Measurements from ENCODE around the gene NOC2L. TPM values are rescaled to one million over a fixed set of nuclear protein-coding genes. Genes with fewer than 3 reads are reported as not detected.

The NOC2L gene
- total RNA-seq, 1 donor from 2014 or later: 42.5 TPM

DNA sequence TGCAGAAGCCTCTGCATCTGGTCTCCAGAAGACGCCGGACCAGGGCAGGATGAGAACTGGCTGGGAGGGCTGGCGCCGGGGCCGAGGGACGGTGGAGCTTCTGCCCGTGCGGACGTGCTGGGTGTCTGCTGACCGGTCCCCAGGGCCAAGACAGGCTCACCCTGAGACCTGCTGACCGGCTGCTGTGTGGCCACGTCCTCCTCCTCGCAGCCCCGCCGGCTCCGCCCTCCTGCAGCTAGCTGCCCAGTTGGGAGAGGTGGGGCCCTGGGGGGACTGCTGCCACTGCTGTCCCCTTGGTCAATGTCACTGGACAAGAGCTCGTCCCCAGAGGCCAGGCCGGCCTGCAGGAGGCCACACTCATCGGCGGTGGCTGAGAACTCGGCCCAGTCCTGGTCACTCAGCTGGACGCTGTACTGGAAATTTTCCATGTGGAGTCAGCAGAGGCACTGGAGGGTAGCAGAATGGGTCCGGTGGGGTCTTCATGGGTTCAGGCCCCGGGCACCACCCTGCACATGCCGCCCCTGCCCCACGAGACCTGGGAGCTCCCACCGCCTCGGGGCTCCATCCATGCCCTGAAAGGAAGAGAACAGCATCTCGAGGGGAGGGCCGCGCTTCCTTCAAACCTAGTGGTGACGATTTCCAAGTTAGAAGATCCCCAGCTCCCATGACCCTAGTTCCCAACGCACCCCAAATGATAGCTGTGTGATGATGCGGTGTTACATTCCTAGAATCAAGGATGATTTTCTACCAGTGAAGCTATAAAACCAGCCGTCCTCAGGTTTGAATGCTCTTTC, 21.7 kb upstream of the NOC2L start:
- Histone ChIP-seq H3K36me3 (no peaks in the 10 kb centered on the region), H3K9me3 (no peaks in the 10 kb centered on the region), H3K27me3 (no peaks in the 10 kb centered on the region), H3K4me1 (peaks cover 7% of the 10 kb centered on the region), H3K4me3 (no peak overlapping the region), H3K27ac (no peak overlapping the region)
- no peak for DNase-seq (ENCODE audit: extremely low spot score in 2 of 2)
- TF ChIP-seq POLR2AphosphoS5 (IDR thresholded peaks at IDR 0.05; ENCODE audit: insufficient read depth in 1 of 2, low read depth in 1 of 2): no peak
- TF ChIP-seq, protein P1, sequence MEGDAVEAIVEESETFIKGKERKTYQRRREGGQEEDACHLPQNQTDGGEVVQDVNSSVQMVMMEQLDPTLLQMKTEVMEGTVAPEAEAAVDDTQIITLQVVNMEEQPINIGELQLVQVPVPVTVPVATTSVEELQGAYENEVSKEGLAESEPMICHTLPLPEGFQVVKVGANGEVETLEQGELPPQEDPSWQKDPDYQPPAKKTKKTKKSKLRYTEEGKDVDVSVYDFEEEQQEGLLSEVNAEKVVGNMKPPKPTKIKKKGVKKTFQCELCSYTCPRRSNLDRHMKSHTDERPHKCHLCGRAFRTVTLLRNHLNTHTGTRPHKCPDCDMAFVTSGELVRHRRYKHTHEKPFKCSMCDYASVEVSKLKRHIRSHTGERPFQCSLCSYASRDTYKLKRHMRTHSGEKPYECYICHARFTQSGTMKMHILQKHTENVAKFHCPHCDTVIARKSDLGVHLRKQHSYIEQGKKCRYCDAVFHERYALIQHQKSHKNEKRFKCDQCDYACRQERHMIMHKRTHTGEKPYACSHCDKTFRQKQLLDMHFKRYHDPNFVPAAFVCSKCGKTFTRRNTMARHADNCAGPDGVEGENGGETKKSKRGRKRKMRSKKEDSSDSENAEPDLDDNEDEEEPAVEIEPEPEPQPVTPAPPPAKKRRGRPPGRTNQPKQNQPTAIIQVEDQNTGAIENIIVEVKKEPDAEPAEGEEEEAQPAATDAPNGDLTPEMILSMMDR (IDR thresholded peaks at IDR 0.05): no peak
- no peak for TF ChIP-seq POLR2A (IDR thresholded peaks at IDR 0.05)
- intact Hi-C loops (cut with DNase I): loop anchor here (5.0 kb wide), 1 partner anchor 77 kb away; no protein-coding TSS in a partner anchor

DNA sequence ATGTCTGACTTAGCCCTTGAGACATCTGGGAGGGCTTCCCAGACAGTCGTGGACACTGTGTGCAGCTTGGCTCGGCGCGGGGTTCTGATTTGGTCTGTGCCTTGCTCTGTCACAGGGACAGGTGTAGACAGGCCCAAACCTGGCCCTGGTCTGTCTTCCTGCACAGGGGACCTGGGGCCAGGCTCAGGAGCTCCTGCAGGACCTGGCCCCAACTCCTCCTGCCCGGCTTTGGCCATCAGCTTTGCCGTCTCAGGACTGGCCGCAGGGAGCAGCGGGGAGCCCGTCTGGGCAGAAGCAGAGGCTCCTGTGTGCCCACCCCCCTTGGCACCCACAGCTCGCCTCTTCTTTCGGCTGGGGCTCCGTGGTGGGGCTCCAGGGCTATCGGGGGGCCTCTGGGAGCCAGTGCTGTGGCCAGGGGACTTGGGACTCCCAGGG, 21.1 kb upstream of the NOC2L start:
- no peak overlapping the region for H3K27ac ChIP-seq
- intact Hi-C loops (cut with DNase I): loop anchor here (5.0 kb wide), 1 partner anchor 77 kb away; no protein-coding TSS in a partner anchor
- no peak for DNase-seq (ENCODE audit: extremely low spot score in 2 of 2)
- peaks cover 14% of the 10 kb centered on the region for H3K4me1 ChIP-seq
- H3K4me3 ChIP-seq: no peak overlapping the region
- H3K36me3 ChIP-seq: no peaks in the 10 kb centered on the region
- H3K27me3 ChIP-seq: no peaks in the 10 kb centered on the region
- TF ChIP-seq POLR2AphosphoS5 (IDR thresholded peaks at IDR 0.05; ENCODE audit: insufficient read depth in 1 of 2, low read depth in 1 of 2) (no peak), POLR2A (IDR thresholded peaks at IDR 0.05) (no peak)
- TF ChIP-seq, protein P1 (IDR thresholded peaks at IDR 0.05): no peak
- no peaks in the 10 kb centered on the region for H3K9me3 ChIP-seq

DNA sequence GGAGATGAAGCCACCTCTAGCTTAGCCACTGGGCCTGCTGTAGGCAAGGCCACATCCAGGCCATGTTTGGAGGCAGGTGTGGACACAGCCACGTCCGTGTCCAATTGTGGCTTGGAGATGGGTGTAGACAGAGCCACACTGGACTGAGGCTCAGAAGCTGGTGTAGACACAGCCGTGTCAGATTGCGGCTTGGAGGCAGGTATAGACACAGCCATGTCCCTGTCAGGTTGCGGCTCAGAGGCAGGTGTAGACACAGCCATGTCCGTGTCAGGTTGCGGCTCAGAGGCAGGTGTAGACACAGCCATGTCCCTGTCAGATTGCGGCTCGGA, 20.7 kb upstream of the NOC2L start:
- H3K9me3 ChIP-seq: no peaks in the 10 kb centered on the region
- peaks cover 14% of the 10 kb centered on the region for H3K4me1 ChIP-seq
- no peaks in the 10 kb centered on the region for H3K27me3 ChIP-seq
- no peak for TF ChIP-seq POLR2AphosphoS5 (IDR thresholded peaks at IDR 0.05; ENCODE audit: insufficient read depth in 1 of 2, low read depth in 1 of 2)
- TF ChIP-seq, protein P1 (IDR thresholded peaks at IDR 0.05): no peak
- TF ChIP-seq POLR2A (IDR thresholded peaks at IDR 0.05): no peak
- no peaks in the 10 kb centered on the region for H3K36me3 ChIP-seq
- no peak overlapping the region for H3K4me3 ChIP-seq
- no peak for DNase-seq (ENCODE audit: extremely low spot score in 2 of 2)
- intact Hi-C loops (cut with DNase I): loop anchor here (5.0 kb wide), 1 partner anchor 78 kb away; no protein-coding TSS in a partner anchor
- H3K27ac ChIP-seq: no peak overlapping the region

DNA sequence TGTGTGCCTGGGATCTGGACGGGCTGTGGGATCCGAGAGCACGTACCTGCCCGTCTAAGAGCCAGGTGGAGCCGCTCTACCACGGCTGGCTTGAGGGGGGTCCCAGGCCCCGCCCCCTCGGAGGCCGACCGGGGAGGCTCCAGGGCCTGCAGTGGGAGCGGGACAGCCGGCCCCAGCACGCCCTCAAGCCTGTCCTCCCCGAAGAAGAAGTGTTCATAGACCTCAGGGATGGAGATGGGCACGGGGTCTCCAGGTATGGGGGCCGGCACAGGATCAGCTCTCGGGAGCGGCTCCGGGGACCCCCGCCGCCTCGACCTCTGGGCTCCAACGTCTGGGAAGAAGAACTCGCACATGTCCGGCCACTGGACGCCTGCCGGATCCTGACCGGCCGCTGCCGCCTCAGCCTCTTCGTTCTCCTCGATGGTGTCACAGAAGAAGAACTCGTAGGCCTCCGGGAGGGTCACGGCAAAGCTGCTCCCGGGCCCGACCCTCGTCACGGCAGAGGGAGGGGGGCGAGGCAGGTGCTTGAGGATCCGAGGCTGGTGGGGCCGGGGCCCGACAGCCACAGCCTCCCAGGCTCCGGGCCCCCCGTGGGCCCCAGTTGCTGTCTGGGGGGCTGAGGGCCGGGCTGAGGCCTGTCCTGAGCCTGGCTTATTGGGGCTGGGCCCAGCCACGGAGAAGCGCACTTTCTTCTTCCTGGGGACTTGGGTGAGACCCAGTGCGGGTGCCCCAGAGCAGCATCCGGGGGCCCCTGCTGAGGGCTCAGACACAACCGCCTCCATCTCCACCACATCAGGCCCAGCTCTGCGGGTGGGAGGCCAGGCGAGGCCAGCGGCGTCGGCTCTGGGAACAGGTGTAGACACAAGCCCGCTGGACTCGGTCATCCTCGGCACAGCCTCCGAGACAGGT, 20.0 kb upstream of the NOC2L start:
- Histone ChIP-seq H3K9me3 (no peaks in the 10 kb centered on the region), H3K36me3 (no peaks in the 10 kb centered on the region), H3K27ac (no peak overlapping the region), H3K4me1 (peaks cover 14% of the 10 kb centered on the region), H3K27me3 (no peaks in the 10 kb centered on the region), H3K4me3 (no peak overlapping the region)
- intact Hi-C loops (cut with DNase I): no loop called here
- no peak for DNase-seq (ENCODE audit: extremely low spot score in 2 of 2)
- no peak for TF ChIP-seq POLR2AphosphoS5 (IDR thresholded peaks at IDR 0.05; ENCODE audit: insufficient read depth in 1 of 2, low read depth in 1 of 2)
- TF ChIP-seq POLR2A (IDR thresholded peaks at IDR 0.05): no peak
- TF ChIP-seq, protein P1 (IDR thresholded peaks at IDR 0.05): no peak

All from vagina (tissue), 2 donors.